Rectal smooth muscle tissue (tissue), 1 donor: ENCODE data around the gene GRIA4.
"Not testable (repeated sequence)": the region's sequence is repeated elsewhere in the genome, so short reads cannot be mapped to it uniquely, and the experiment has no call there.

Experiments
- H3K27ac ChIP-seq: one replicate; pipeline ENCODE4 v1.7.0; 2013; ENCODE audit warnings: low read depth, low read length, inconsistent platforms
- H3K27me3 ChIP-seq: one replicate; pipeline ENCODE4 v1.7.0; 2013; ENCODE audit warnings: low read length; ENCODE audit not compliant: control insufficient read depth, insufficient read depth
- H3K36me3 ChIP-seq: one replicate; pipeline ENCODE4 v1.7.0; 2013; ENCODE audit warnings: low read length; ENCODE audit not compliant: control insufficient read depth, insufficient read depth
- H3K4me1 ChIP-seq: one replicate; pipeline ENCODE4 v1.7.0; 2013; ENCODE audit warnings: low read length; ENCODE audit not compliant: control insufficient read depth, insufficient read depth
- H3K4me3 ChIP-seq: one replicate; pipeline ENCODE4 v1.7.0; 2013; ENCODE audit warnings: low read length
- H3K9ac ChIP-seq: one replicate; pipeline ENCODE4 v1.7.0; 2013; ENCODE audit warnings: low read length

GRIA4 gene

GRCh38 chr11:105781807-105782206 lies 171.9 kb downstream of the GRIA4 start:
- Histone ChIP-seq H3K4me1 (no peaks in the 10 kb centered on the region), H3K27me3 (no peaks in the 10 kb centered on the region), H3K27ac (no peak overlapping the region), H3K36me3 (no peaks in the 10 kb centered on the region), H3K4me3 (no peak overlapping the region), H3K9ac (no peak overlapping the region)

GRCh38 chr11:105783216-105783615 lies 173.3 kb downstream of the GRIA4 start:
- Histone ChIP-seq H3K9ac (no peak overlapping the region), H3K27ac (no peak overlapping the region), H3K4me3 (no peak overlapping the region), H3K4me1 (no peaks in the 10 kb centered on the region), H3K36me3 (no peaks in the 10 kb centered on the region), H3K27me3 (no peaks in the 10 kb centered on the region)

GRCh38 chr11:105785850-105786249 lies 176.0 kb downstream of the GRIA4 start:
- H3K36me3 ChIP-seq, H3K4me3 ChIP-seq, H3K4me1 ChIP-seq: not testable (repeated sequence)

GRCh38 chr11:105786741-105787140 lies 176.9 kb downstream of the GRIA4 start:
- no peak overlapping the region for H3K27ac ChIP-seq
- H3K36me3 ChIP-seq = no peaks in the 10 kb centered on the region
- no peaks in the 10 kb centered on the region for H3K4me1 ChIP-seq
- H3K4me3 ChIP-seq = no peak overlapping the region
- no peak overlapping the region for H3K9ac ChIP-seq
- H3K27me3 ChIP-seq = no peaks in the 10 kb centered on the region

More at GRCh38 chr11:105785850-105786249, 176.0 kb downstream of the GRIA4 start:
- not testable (repeated sequence) for H3K27ac ChIP-seq, H3K27me3 ChIP-seq, H3K9ac ChIP-seq

GRCh38 chr11:105789579-105790420 lies 179.9 kb downstream of the GRIA4 start:
- Histone ChIP-seq H3K27ac (no peak overlapping the region), H3K36me3 (no peaks in the 10 kb centered on the region), H3K27me3 (no peaks in the 10 kb centered on the region), H3K4me3 (no peak overlapping the region), H3K4me1 (no peaks in the 10 kb centered on the region), H3K9ac (no peak overlapping the region)

GRCh38 chr11:105790840-105791239 lies 181.0 kb downstream of the GRIA4 start:
- Histone ChIP-seq H3K4me3 (no peak overlapping the region), H3K36me3 (no peaks in the 10 kb centered on the region), H3K27ac (no peak overlapping the region), H3K4me1 (no peaks in the 10 kb centered on the region), H3K27me3 (no peaks in the 10 kb centered on the region), H3K9ac (no peak overlapping the region)

GRCh38 chr11:105793092-105793491 lies 183.2 kb downstream of the GRIA4 start:
- no peaks in the 10 kb centered on the region for H3K36me3 ChIP-seq
- H3K4me3 ChIP-seq = no peak overlapping the region
- no peak overlapping the region for H3K9ac ChIP-seq
- H3K4me1 ChIP-seq = no peaks in the 10 kb centered on the region
- no peaks in the 10 kb centered on the region for H3K27me3 ChIP-seq
- no peak overlapping the region for H3K27ac ChIP-seq

GRCh38 chr11:105799263-105799662 lies 189.4 kb downstream of the GRIA4 start:
- H3K27me3 ChIP-seq = no peaks in the 10 kb centered on the region
- H3K9ac ChIP-seq = no peak overlapping the region
- no peaks in the 10 kb centered on the region for H3K4me1 ChIP-seq
- H3K27ac ChIP-seq = no peak overlapping the region
- no peaks in the 10 kb centered on the region for H3K36me3 ChIP-seq
- no peak overlapping the region for H3K4me3 ChIP-seq

- Histone ChIP-seq H3K27me3 (no peaks in the 10 kb centered on the region), H3K27ac (no peak overlapping the region), H3K9ac (no peak overlapping the region), H3K4me3 (no peak overlapping the region), H3K36me3 (no peaks in the 10 kb centered on the region), H3K4me1 (no peaks in the 10 kb centered on the region)
These were observed 190.0 kb downstream of the GRIA4 start for GRCh38 chr11:105799728-105800462.

- H3K36me3 ChIP-seq = no peaks in the 10 kb centered on the region
- no peaks in the 10 kb centered on the region for H3K4me1 ChIP-seq
- no peak overlapping the region for H3K9ac ChIP-seq
- H3K27ac ChIP-seq = no peak overlapping the region
- H3K4me3 ChIP-seq = no peak overlapping the region
- no peaks in the 10 kb centered on the region for H3K27me3 ChIP-seq
These were observed 192.5 kb downstream of the GRIA4 start for GRCh38 chr11:105802390-105802789.

GRCh38 chr11:105811242-105811641 lies 201.4 kb downstream of the GRIA4 start:
- no peak overlapping the region for H3K4me3 ChIP-seq
- H3K27me3 ChIP-seq = no peaks in the 10 kb centered on the region
- no peak overlapping the region for H3K27ac ChIP-seq
- H3K4me1 ChIP-seq = no peaks in the 10 kb centered on the region
- H3K36me3 ChIP-seq = no peaks in the 10 kb centered on the region
- no peak overlapping the region for H3K9ac ChIP-seq

- Histone ChIP-seq H3K9ac (no peak overlapping the region), H3K36me3 (no peaks in the 10 kb centered on the region), H3K4me3 (no peak overlapping the region), H3K27me3 (no peaks in the 10 kb centered on the region), H3K27ac (no peak overlapping the region), H3K4me1 (no peaks in the 10 kb centered on the region)
These were observed 211.5 kb downstream of the GRIA4 start for GRCh38 chr11:105821372-105821771.
